H7 (cell line): Measurements from ENCODE around the gene HIPK1. TPM values are rescaled to one million over a fixed set of nuclear protein-coding genes. Genes with fewer than 3 reads are reported as not detected.
"Not testable (repeated sequence)": the region's sequence is repeated elsewhere in the genome, so short reads cannot be mapped to it uniquely, and the experiment has no call there.

Experiments
- DNase-seq: peaks from one replicate; pipeline ENCODE4 v3.0.0; 2012
- H3K27me3 ChIP-seq: 2 replicates; pipeline ENCODE4 v1.6.0; 2011; ENCODE audit warnings: mild to moderate bottlenecking, low read length; ENCODE audit not compliant: control insufficient read depth, insufficient read depth
- H3K36me3 ChIP-seq: replicated peaks from 2 replicates; pipeline ENCODE4 v1.5.1; 2011; ENCODE audit warnings: low read length; ENCODE audit not compliant: control insufficient read depth, insufficient read depth
- H3K4me3 ChIP-seq: 2 replicates; pipeline ENCODE4 v1.5.1; 2011; ENCODE audit warnings: low read depth, mild to moderate bottlenecking, control low read depth, low read length, moderate library complexity; ENCODE audit not compliant: insufficient read depth
- total RNA-seq: library from RNA; depleted of rRNA; stranded (reverse); fragments of >200 nt; shearing (Covaris generic); gene quantifications from 2 replicates; pipeline ENCODE4 v1.2.3, GENCODE V29; 2014

Gene HIPK1
- total RNA-seq, 1 experiment from 2014 or later = 33.4 TPM

DNA sequence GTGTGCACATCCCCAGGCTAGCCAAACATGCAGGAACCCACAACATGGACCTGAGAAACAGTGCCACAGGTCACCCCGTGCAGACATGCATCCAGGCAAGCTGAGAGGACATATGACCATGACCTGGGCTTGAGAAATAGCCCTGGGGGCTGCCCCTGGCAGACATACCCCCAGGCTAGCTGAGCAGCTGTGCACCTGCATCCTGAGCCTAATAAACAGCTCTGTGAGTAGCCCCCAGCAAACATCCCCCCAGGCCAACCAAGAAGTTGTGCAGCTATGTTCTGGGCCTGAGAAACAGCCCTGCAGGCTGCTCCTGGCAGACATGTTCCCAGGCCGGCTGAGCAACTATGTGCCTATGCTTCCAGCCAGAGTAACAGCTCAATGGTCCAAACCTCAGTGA, 64.6 kb downstream of the HIPK1 start:
- Histone ChIP-seq H3K4me3 (no peak overlapping the region), H3K36me3 (no peaks in the 10 kb centered on the region), H3K27me3 (no peaks in the 10 kb centered on the region)
- no peak for DNase-seq

- Histone ChIP-seq H3K27me3 (no peaks in the 10 kb centered on the region), H3K4me3 (no peak overlapping the region)
- DNase-seq = no peak
These were observed 66.3 kb downstream of the HIPK1 start for GRCh38 chr1:113995382-113995781.

GRCh38 chr1:113998361-113998760, 69.2 kb downstream of the HIPK1 start:
- no peaks in the 10 kb centered on the region for H3K27me3 ChIP-seq

More at GRCh38 chr1:113995382-113995781, 66.3 kb downstream of the HIPK1 start:
- H3K36me3 ChIP-seq = no peaks in the 10 kb centered on the region

DNA sequence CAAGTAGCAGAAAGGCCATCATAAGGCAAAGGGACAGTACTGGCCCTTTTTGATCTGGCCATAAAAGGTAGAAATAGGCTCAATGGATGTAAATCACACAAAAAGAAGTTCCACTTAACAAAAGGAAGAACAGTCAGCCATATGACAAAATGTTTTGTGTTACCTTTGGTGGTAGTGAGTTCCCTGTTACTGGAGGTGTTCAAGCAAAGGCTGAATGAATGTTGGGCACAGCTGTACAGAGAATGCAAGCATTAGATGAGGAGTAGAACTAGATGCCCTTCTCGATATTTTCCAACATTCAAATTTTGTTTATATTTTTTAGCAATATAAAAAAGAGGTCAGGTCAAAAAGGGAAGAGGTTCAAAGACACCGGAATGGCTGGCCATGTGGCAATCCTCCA, 70.1 kb downstream of the HIPK1 start:
- Histone ChIP-seq H3K27me3 (no peaks in the 10 kb centered on the region), H3K36me3 (no peaks in the 10 kb centered on the region), H3K4me3 (no peak overlapping the region)
- DNase-seq = no peak

More at GRCh38 chr1:113998361-113998760, 69.2 kb downstream of the HIPK1 start:
- DNase-seq = no peak
- Histone ChIP-seq H3K4me3 (no peak overlapping the region), H3K36me3 (no peaks in the 10 kb centered on the region)

- H3K27me3 ChIP-seq = no peaks in the 10 kb centered on the region
- no peaks in the 10 kb centered on the region for H3K36me3 ChIP-seq
These were observed 70.7 kb downstream of the HIPK1 start for GRCh38 chr1:113999799-114000198.

DNA sequence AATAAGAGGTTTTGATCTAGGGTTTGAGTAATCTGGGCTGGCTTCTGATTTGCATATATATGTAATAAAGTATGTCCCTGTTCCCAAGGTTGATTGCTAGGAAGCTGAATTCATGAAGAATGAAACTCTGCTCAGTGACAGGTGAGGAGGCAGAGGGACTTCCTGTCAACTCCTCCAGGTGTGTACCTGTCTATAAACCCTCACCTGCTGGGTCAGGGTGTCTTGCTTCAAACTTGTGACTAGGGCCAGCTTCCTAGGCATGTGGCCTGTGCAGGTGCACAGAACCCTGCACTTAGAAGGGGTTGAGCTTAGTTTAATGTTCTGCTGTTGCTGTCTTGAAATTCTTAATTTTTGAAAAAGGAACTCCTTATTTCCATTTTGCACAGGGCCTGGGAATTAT, 71.3 kb downstream of the HIPK1 start:
- no peak for DNase-seq
- Histone ChIP-seq H3K36me3 (no peaks in the 10 kb centered on the region), H3K27me3 (no peaks in the 10 kb centered on the region), H3K4me3 (no peak overlapping the region)

More at GRCh38 chr1:113999799-114000198, 70.7 kb downstream of the HIPK1 start:
- H3K4me3 ChIP-seq = no peak overlapping the region
- DNase-seq = no peak

- Histone ChIP-seq H3K4me3 (no peak overlapping the region), H3K36me3 (no peaks in the 10 kb centered on the region), H3K27me3 (no peaks in the 10 kb centered on the region)
- peak; percentile 43 for DNase-seq
These were observed 73.5 kb downstream of the HIPK1 start for GRCh38 chr1:114002492-114003239.

- no peak for DNase-seq
- no peaks in the 10 kb centered on the region for H3K36me3 ChIP-seq
- H3K27me3 ChIP-seq = no peaks in the 10 kb centered on the region
- H3K4me3 ChIP-seq = no peak overlapping the region
These were observed 74.3 kb downstream of the HIPK1 start for GRCh38 chr1:114003431-114003830.

- not testable (repeated sequence) for DNase-seq, H3K27me3 ChIP-seq, H3K4me3 ChIP-seq, H3K36me3 ChIP-seq
These were observed 77.7 kb downstream of the HIPK1 start for GRCh38 chr1:114006825-114007224.

GRCh38 chr1:114008480-114008941, 79.4 kb downstream of the HIPK1 start:
- DNase-seq = peak; percentile 43
- H3K27me3 ChIP-seq = no peaks in the 10 kb centered on the region
- no peak overlapping the region for H3K4me3 ChIP-seq
- H3K36me3 ChIP-seq = no peaks in the 10 kb centered on the region

DNA sequence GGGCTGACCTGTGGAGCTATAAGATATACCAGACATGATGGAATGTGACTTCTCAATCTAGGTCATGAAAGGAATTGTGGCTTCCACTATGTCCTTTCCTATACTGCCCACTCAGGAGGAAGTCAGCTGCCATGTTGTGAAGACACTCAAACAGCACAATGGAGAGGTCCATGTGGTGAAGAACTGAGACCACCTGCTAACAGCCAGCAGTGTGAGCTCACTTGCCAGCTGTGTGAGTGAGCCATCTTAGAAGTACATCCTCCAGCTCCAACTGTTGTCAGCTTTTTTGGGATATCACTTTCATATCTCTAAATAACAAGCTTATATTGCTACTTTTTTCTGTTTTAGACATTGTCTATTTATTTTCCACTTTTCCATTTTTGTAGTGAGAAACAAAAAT, 79.9 kb downstream of the HIPK1 start:
- Histone ChIP-seq H3K27me3 (no peaks in the 10 kb centered on the region), H3K36me3 (no peaks in the 10 kb centered on the region), H3K4me3 (no peak overlapping the region)
- no peak for DNase-seq

GRCh38 chr1:114009393-114009792, 80.3 kb downstream of the HIPK1 start:
- Histone ChIP-seq H3K36me3 (no peaks in the 10 kb centered on the region), H3K27me3 (no peaks in the 10 kb centered on the region), H3K4me3 (no peak overlapping the region)
- no peak for DNase-seq

DNA sequence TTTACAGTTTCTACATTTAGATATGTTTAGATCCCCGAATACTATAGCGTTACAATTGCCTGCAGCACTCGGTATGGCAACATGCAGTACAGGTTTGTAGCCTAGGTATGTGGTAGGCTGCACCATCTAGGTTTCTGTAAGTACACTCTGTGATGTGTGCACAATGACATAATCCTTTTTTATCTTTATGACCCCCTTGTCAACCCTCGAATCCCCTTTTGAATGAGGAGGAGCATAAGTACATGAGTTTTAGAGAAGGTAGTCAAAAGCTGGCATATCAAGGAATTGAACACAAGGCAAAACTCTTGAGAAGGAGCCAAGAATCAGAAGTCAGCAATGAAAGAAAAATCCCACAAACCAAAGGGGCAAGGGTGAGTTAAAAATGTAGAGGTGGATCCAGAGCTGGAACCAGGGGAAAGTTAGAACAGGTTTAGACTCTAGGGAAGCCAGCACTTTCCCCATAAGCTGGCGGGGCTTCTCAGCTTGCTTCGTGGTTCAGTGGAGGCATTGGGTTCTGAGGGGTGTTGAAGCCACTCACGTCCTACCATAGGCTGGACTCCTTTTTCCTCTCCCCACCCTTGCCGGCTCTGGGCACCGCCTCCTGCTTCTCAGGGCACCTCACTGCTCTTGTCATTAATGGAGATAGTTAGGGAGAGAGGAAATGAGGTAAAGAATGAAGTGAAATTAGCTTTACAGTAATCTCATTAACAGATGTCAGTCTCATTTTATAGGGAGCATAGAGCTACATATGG, 81.5 kb downstream of the HIPK1 start:
- peak; percentile 37 for DNase-seq
- H3K36me3 ChIP-seq = no peaks in the 10 kb centered on the region
- no peaks in the 10 kb centered on the region for H3K27me3 ChIP-seq

DNA sequence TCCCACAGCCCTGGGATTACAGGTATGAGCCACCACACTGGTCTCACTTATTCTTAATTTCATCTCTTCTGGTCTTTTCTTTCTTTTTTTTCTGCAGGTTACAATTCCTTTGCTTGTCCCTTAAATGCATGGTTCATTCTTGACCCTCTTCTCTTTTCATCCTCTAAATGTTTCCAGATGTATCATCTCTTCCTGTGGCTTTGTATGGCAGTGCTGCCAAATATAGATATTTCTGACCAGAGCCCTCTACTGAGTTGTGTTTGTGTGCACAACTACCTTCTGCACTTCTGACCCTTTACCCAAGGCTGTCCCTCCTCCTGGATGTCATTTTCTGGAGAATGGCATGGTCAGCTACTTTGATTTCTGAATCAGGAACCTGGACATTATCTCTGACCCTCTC, 82.7 kb downstream of the HIPK1 start:
- no peak for DNase-seq
- Histone ChIP-seq H3K4me3 (no peak overlapping the region), H3K27me3 (no peaks in the 10 kb centered on the region), H3K36me3 (no peaks in the 10 kb centered on the region)

More for the DNA sequence above, 81.5 kb downstream of the HIPK1 start:
- H3K4me3 ChIP-seq = no peak overlapping the region

DNA sequence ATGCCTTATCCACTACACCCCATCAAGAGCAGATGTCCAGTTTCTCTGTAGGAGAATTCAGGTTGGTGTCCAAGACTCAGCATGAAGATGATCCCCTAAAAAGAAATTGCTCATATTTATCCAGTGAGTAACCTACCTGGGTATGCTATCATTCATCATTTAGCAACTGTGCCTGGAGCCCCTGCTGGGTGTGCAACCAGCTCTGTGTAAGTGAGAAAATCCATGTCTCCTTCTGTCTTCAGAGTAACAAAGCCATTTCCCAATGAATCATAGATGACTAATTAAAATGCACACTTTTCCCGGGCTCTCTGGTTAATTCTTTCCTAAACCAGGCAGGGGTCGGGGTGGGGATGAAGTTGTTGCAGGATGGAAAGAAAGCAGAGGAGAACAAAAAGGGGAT, 86.0 kb downstream of the HIPK1 start:
- H3K27me3 ChIP-seq = no peaks in the 10 kb centered on the region
- DNase-seq = no peak
- no peaks in the 10 kb centered on the region for H3K36me3 ChIP-seq
- no peak overlapping the region for H3K4me3 ChIP-seq
